AG08395 (cell line): ENCODE results near the gene ACTL6A.
"Not testable (repeated sequence)": the region's sequence is repeated elsewhere in the genome, so short reads cannot be mapped to it uniquely, and the experiment has no call there.

ENCODE experiments used
- DNase-seq: peaks from one replicate; pipeline ENCODE4 v3.0.0; 2012; ENCODE audit warnings: mixed read lengths, low spot score

Gene ACTL6A

DNA sequence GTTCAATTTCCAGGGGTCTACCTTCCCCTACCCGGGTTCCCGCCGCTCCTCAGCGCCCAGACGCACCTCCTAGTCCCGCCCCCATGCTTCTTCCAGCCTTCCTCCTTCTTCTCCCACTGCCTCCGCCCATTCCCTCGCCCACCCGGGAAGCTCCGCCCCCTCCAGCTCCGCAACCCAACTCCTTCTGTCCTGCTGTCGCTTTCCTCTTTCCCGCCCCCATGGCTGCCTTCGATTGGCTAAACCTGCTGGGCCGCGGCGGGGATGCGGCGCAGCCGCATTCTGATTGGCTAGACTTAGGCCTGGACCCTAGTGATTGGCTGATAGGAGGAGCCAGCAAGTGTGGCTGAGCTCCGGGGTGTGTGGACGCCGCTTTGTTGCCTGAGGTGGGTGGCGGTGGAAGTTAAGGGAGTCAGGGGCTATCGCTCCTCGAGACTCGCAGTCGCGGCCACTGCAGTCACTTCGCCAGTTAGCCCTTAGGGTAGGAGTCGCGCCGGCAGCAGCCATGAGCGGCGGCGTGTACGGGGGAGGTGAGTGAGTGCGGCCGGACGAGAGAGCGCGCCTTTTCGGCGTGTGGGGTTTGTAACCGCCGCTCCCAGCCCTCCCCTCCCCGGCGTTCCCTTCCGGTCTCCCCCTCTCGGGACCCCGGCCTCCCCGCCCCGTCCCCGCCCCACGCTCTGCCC, at the start of gene ACTL6A:
ACTL6A (plus strand) TSS at position 336 of the 680 bp plus-strand sequence; CDS start at position 503, 167 bp downstream.
- peak; percentile 100 for DNase-seq

- no peak for DNase-seq
Measured at GRCh38 chr3:179513862-179514261, 48.9 kb upstream of the ACTL6A start.

- not testable (repeated sequence) for DNase-seq
Measured at GRCh38 chr3:179516461-179517251, 46.1 kb upstream of the ACTL6A start.

- no peak for DNase-seq
Measured at GRCh38 chr3:179526482-179526881, 36.2 kb upstream of the ACTL6A start.

DNA sequence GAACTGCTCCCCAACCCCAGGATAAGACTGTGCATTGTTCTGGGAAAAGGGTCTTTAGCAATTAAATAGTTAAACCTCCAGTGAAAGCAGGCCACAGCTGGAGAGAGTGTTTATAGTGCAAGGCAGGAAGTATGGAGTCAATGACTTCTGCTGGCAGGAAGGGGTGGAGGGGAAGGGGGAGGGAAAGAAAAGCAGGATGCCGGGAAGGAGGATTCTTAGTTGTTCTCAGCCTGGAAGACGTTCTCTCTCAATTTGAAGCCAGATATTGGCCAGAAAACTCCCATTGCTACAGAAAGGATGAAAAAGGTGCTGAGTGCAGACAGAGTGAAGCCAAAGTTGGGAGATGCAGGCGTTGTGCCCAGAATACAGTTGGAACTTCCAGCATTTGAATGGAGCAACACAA, 35.7 kb upstream of the ACTL6A start:
- peak; percentile 68 for DNase-seq

- DNase-seq: no peak
Measured at GRCh38 chr3:179528772-179529171, 34.0 kb upstream of the ACTL6A start.

DNA sequence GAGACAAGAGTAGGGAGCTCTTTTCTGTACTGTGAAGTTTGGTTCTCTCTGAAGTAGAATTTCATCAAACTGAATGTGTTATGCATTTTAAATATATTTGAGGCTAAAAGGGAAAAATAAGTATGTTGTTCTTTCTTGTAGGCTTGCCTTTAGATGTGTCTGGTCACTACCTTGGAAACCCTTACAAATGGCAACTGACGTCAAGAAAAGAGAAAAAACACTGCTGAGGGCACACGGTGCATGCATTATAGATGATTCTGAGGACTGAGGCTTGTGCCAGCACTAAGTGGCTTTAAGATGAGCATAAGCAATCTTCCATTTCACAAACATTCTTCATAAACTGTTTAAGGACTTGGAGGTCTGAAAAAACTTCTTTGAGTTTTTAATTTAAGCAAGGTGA, 31.1 kb upstream of the ACTL6A start:
- no peak for DNase-seq

- DNase-seq: no peak
Measured at GRCh38 chr3:179533274-179533673, 29.5 kb upstream of the ACTL6A start.

- no peak for DNase-seq
Measured at GRCh38 chr3:179536256-179536655, 26.5 kb upstream of the ACTL6A start.

DNA sequence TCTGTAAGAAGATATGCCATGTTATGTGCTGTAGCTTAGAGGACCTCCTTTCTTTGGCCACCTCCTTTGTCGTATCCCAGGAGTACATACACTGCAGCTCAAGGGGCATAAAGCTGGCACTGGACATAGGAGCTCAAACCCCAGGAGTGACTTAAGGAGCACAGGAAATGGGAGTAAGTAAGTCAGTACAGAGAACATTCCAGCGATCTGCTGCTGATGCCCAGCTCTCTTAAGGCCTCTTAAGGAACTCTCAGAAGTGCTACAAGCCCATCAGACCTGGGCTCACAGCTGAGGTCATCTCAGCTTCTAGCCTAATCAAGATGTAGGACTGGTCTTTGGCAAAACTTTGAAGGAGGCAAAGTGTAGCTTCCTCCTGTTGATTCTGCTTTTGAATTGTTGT, 21.6 kb upstream of the ACTL6A start:
- DNase-seq: no peak

- no peak for DNase-seq
Measured at GRCh38 chr3:179541596-179541995, 21.1 kb upstream of the ACTL6A start.

GRCh38 chr3:179542375-179542774, 20.4 kb upstream of the ACTL6A start:
- no peak for DNase-seq

DNA sequence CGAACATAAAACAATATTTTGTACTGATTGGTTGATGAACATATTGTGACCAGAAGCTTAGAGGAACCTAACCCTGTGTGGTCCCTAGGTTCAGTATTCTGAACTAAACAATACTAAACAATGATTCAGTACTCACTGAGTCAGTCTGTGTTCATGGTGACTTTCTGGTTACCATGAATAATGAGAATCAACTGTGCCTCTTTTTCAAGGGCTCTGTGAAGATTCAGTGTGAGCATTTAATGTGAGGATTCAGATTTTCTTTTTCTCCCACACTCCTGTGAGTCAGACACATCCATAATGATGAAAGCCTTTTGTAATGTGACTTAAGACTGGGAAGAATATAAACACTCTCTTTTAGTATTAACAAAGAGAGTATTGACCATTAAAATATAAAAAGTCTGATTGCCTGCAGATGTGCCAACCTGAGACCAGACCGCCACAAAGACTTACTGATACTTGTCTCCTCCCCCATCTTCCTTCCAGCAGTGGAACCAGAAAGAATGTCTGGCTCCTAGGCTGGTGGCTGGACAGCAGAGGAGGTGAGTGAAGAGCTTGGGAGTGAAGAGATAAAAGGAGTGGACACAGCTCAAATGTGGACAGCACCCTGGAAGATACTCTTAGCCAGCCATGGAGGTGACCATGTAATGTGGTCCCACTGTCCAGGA, 17.6 kb upstream of the ACTL6A start:
- DNase-seq: peak; percentile 43

DNA sequence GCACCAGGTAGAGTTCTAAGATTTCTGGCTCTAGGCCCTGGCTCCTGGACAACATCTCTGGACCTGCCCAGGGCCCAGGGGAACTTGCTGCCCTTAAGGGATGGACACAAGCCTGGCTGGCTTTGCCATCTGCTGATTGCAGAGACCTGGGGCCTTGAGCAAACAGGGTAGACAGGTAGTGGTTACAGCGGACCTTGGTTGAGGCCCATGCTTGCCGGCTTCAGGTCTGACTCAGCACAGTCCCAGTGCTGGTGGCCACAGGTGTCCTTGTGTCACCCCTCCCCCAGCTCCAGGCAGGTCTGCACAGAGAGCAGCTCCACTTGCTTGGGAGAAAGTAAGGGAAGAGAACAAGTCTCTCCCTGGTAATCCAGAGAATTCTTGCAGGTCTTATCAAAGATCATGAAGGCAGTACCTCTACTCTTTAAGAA, 15.9 kb upstream of the ACTL6A start:
- no peak for DNase-seq

- DNase-seq: no peak
Measured at GRCh38 chr3:179551349-179552105, 11.2 kb upstream of the ACTL6A start.

- DNase-seq: peak; percentile 72
Measured at GRCh38 chr3:179558742-179559364, 3.9 kb upstream of the ACTL6A start.

- no peak for DNase-seq
Measured at GRCh38 chr3:179560791-179561190, 1.9 kb upstream of the ACTL6A start.

DNA sequence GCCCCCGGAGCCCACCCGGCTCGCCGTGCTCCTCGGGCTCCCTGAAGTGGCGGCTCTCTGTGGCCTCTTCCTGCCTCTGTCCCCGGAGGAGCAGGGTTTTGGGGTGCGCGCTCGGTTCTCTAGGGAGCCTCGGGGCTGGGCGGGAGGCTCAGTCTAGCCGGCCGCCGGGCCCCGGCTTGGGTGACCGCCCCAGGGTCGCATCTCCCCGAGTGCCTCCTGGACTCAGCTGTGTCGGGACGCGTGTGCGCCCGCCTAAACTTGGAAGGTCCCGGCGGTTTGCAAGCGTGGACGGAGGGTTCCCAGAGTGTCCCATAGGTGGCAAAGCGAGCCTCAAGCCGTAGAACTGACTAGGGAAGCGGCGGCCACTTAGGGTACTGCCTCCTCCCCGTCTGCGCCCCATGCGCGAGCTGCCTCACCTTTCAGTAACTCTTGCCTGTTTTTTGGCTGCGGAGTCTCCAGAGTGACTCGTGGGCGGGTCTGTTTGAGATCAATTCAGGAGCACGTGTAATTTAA, 601 bp downstream of the ACTL6A start:
- DNase-seq: peak; percentile 83

DNA sequence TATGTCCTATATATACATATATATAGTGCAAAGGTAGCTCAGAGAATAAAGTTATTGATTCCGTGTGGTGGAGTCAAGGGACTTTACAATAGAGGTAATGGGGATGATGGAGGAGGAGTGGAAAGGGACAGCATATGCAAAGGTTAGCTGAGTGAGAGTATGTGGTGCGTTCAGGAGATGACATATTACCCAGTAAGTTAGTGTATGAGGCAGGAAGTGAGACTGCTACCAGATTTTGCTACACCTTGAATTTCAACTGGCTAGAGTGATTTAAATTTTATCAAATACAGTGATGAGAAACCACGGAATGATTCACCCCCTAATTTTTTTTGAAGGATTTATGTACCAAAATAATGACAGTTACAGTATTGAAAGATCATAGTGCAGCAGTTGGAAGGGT, 2.8 kb downstream of the ACTL6A start:
- no peak for DNase-seq

GRCh38 chr3:179580992-179581391, 18.3 kb downstream of the ACTL6A start:
- DNase-seq: no peak

DNA sequence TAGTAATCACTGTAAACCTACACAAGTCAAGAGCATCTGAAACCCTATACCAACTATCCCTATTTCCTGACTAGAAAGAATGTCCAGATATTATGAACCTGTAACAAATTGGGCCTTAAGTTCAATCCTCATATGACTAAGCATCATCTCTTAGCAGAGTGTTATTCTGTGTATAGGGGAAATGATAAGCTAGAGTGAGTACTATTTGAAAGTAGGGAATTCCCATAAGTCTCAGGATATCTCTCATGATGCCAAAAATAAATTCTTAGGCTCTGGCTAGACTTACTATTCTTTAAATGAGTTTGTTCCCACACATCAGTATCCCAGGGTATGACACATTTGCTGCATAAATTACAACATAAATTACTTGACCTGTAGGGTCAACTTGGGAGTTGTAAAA, 26.4 kb downstream of the ACTL6A start:
- DNase-seq: no peak
